Measurements from ENCODE around the gene PRKD1. TPM values are rescaled to one million over a fixed set of nuclear protein-coding genes. Genes with fewer than 3 reads are reported as not detected.

The PRKD1 gene
- total and polyA plus RNA-seq, 2 of the 13 experiments (the other 11 are each of a cell fraction or from before 2014, with no cell fraction given), result 0.22 to 1.3 TPM

- TF ChIP-seq ZBTB46 (CRISPR knock-in tag; IDR thresholded peaks at IDR 0.05; ENCODE audit: borderline replicate concordance) (no peak), BCL6 (CRISPR knock-in tag; IDR thresholded peaks at IDR 0.05) (0 out of 2 replicates have a peak, but pooled peaks have one; percentile 9), EED (CRISPR knock-in tag; IDR thresholded peaks at IDR 0.05) (peak; percentile 85; the same call in 1 of the 2 replicates), PRDM10 (CRISPR knock-in tag; IDR thresholded peaks at IDR 0.05; ENCODE audit: low read depth) (no peak), ZNF75D (CRISPR knock-in tag; IDR thresholded peaks at IDR 0.05; ENCODE audit: borderline replicate concordance) (no peak), ZNF792 (CRISPR knock-in tag; IDR thresholded peaks at IDR 0.05) (no peak), ZNF782 (CRISPR knock-in tag; IDR thresholded peaks at IDR 0.05; ENCODE audit: borderline replicate concordance) (no peak), RAD21 (CRISPR knock-in tag; IDR thresholded peaks at IDR 0.05) (peak; percentile 34; the same call in 1 of the 2 replicates), ZBTB7B (CRISPR knock-in tag; IDR thresholded peaks at IDR 0.05) (0 out of 2 replicates have a peak, but pooled peaks have one; percentile 46), ZNF20 (CRISPR knock-in tag; IDR thresholded peaks at IDR 0.05) (no peak), KLF9 (CRISPR knock-in tag; IDR thresholded peaks at IDR 0.05; ENCODE audit: low read depth) (no peak), AGO1 (IDR thresholded peaks at IDR 0.05; ENCODE audit: low read depth, low read length, poor library complexity, severe bottlenecking) (peak; percentile 30), PITX1 (CRISPR knock-in tag; IDR thresholded peaks at IDR 0.05) (no peak), ZNF224 (CRISPR knock-in tag; IDR thresholded peaks at IDR 0.05) (no peak), UBTF (CRISPR knock-in tag; IDR thresholded peaks at IDR 0.05) (peak; percentile 93), ZNF333 (CRISPR knock-in tag; IDR thresholded peaks at IDR 0.05; ENCODE audit: borderline replicate concordance) (no peak)
- TF ChIP-seq, protein P1, sequence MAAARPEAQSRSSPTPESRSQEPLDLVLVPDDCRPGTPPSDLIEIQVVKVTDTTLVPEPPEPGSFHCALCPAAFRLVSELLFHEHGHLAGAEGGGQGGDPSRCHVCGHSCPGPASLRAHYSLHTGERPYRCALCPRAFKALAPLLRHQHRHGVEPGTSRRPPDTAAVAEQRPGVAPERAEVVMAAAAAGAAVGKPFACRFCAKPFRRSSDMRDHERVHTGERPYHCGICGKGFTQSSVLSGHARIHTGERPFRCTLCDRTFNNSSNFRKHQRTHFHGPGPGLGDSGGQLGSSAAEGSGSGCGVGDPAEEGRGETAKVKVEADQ (CRISPR knock-in tag; IDR thresholded peaks at IDR 0.05; ENCODE audit: borderline replicate concordance), result peak; percentile 29; the same call in 1 of the 2 replicates
Measured at GRCh38 chr14:29926701-29927375, 809 bp downstream of the PRKD1 start (continued).

Data from HepG2 (cell line).